ENCODE results near the gene SULT1C2.

The SULT1C2 gene

DNA sequence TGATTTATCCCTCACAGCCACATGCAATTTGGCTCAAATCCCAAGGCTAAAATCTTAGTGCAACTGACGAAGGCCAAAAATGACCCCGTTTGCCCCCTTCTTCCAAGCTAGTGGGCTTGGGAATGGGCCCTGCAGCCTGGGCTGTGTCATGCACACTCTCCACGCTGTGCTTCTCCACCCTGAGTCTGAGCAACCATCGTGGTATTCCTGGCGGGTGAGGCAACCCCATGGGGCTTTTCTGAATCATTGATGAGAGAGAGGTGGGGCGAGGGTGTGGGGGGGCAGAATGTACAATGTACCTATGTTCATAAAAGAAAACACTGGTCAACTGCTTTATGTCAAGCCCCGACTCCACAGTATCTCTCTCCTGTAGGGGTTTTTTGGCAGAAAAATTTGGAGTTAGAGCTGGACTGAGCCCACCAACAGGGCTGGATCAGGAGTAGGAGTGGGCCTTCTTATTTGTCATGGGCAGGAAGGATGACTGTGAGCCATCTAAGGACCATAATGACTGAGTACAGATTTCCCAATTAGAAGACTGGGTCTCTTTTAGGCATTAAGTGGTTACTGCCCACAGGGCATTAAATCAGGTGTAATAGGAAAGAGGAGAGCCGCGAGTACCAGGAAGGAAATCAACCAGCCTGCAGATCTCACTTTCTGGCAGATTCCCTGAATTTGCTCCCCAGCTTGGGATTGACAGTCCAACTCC, 8.9 kb downstream of the SULT1C2 start:
- DNase-seq: no peak

DNA sequence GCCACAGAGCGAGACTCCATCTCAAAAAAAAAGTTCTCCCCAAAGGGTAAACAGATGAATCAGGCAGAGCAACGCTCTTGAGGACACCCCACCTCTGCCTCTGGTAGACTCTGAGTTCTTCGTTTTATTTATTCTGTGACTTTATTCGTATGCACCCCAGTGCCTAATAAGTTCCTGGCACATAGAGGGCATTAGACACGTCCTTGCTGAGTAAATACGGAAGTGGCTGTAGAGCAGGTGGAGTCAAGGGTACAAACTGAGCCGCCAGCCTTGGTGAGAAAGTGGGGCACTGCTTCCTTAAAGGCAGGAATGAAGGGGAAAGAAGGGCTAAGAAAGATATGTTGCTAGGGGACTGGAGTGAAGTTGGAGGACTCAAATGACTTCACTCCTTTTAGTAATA, 12.9 kb downstream of the SULT1C2 start:
- DNase-seq: no peak

DNA sequence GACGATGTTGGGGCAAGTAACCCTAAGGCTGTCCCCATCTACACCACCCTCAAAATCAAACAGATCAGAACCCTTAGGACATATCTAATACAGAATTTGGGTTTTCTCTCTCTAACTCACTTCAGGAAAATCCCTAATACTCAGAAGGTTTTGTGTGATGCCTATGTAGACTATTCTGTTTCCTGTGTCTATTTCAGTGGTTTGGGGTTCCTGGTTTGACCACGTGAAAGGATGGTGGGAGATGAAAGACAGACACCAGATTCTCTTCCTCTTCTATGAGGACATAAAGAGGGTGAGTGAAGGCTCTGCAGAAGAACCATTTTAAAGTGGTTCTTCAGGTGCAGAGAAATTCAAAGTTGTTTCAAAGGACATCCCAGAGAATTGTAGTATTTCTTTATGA, 16.3 kb downstream of the SULT1C2 start:
- no peak for DNase-seq

DNA sequence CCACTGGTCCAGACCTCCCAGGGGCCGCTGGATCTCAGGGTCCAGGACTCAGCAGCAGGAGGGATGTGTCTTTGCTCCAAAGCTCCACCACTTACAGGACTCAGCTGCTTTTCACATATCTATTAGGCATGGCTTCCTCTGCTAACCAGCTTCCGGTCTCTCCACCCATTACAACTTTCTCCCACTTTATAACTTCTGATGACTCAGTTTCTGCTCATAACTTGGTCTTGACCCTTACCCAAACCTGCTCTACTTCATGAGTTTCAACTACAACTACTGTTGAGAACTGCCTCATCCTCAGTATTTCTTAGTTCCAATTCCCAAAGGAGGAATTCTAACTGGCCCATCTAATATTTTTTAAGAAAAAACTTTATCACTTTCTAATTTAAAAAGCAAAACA, 17.2 kb downstream of the SULT1C2 start:
- DNase-seq: no peak

DNA sequence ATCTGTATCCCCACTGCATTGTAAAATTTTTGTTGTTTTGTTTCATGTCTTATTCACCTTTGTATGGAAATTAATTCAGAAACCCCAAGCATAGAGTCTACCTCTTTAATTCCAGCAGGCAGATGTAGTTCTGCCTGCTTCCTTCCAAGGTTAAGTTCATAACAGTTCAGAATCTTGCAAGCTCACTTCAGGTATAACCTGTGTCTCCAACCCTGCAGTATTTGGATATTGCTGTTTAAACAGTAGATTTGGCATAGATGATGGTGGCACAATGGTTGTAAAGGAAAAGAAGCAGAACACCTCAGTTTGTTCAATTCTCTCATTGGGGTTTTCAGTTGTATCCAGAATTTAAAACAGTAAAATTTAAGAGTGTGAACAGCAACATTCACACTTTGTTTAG, 21.2 kb downstream of the SULT1C2 start:
- DNase-seq: no peak

DNA sequence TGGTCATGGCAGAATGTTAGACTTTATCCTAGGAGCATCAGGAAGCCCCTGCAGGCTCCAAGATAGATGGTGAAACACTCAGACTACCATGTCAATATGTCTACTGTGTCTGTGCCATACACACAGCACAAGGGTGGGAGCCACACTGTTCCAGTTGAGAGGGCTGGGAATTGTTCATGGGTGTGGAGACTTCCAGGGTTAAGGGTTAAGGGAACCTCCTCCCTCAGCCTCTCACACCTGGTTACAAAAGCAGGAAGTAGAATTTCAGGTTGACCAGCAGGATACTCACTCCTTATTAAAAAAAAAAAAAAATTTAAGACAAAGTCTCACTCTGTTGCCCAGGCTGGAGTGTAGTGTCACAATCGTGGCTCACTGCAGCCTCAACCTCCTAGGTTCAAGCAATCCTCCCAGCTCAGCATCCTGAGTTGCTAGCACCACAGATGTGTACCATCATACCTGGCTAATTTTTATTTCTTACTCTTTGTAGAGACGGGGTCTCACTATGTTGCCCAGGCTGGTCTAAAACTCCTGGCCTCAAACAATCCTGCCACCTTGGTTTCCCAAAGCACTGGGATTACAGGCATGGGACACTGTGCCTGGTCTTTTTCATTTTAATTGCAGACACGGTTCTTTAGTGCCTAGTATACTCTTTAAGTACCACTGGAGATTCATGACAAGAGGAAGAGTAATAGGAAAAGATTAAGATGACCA, 26.0 kb downstream of the SULT1C2 start:
- DNase-seq: no peak

DNA sequence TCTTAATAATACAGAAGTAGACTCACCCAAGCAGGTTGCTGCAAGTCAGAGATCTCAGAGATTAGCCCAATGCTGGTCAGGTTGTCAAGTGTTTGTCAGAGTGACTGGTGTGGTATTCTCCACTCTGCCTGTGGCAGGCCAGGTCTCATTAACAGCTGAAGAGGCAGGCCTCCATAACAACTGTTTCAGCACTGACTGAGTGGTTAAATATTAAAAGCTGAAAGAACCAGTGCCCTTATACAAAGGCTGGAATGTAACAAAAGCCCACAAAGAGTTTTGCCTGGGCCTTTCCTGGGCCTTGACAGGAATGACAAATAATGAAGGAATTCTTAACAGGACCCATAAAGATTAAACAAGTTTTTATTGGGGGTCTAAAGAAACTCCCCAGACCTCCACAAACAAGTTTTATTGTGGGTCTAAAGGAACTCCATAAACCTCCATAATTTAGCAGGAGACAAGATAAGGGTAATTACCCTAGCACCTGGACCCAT, 26.8 kb downstream of the SULT1C2 start:
- no peak for DNase-seq

DNA sequence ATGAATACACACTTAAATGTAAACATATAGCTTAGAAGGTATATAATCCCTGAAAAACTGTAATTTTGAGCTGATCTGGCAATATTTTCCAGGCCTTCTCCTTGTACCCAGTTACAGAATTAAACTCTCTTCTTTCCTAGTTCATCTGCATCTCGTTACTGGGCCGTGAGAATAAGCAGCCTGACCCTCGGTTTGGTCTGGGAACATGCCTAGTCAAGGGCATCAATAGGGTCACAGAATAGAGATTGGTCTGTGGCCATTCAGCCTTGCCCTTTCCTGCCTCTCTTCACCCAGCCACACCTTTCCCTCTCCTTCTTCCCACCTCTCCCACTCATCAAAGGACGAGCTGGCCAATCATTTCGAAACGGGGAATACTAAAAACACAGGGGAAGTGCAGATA, 27.3 kb downstream of the SULT1C2 start:
- no peak for DNase-seq

DNA sequence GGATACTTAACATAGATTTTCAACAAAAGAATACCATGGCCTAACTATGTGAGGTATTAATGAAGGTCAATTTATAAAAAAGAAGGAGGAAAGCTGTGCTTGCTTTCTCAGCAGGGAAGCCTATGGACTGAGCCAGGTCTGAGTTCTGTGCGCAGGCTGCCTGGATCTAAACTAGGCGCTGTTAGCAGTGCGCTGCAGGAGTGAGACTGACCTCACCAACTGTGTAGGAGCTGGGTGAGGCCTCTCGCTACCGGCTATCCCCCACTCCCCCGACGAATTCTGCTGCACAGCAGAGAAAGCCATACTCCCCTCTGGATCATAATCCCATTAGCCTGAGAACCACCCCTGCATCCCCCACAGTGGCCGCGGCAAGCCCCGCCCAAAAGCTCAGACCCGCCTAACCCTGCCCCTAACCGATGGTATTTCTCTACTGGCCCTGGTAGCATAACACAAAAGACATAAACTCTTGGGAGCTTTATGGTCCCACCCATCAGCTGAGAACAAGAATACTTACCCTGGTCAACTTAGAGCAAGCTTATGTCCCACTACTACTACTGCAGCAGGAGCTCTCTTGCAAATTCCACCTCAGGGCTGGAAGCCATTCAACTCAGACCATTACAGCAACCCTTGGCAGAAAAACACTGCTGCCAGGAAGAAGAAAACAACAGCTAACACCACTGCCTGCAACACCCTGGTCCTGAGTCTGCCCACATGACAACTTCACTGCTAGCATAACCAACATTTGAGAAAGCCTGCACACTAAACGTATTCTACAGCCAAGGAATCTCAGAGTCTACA, 28.0 kb downstream of the SULT1C2 start:
- DNase-seq: no peak

DNA sequence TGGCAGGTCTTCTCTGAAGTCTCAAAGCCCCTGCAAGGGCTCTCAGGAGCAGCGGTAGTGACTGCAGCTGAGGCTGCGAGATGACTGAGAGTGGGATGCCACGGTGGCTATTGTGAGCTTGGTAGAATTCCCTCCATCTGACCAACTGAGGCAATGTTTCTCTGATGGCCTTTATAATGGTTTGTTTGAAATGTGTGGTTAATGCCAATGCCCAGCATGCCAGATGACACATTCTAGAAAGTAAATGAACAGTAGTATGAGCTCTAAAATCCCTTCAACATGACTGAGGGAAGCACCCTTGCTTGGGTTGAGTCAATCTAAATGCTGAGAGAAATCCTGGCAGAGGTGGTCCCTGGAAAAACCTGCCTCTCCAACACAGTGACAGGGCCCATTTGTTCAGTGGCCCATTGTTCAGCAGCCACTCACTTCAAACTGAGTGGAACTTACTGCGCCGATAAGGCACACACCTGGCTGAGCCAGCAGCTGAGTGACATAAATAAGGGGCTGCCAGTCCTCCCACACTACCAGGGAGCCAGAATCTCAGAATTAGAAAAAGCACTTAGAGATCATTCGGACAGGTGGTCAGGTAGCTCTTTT, 31.7 kb downstream of the SULT1C2 start:
- no peak for DNase-seq

DNA sequence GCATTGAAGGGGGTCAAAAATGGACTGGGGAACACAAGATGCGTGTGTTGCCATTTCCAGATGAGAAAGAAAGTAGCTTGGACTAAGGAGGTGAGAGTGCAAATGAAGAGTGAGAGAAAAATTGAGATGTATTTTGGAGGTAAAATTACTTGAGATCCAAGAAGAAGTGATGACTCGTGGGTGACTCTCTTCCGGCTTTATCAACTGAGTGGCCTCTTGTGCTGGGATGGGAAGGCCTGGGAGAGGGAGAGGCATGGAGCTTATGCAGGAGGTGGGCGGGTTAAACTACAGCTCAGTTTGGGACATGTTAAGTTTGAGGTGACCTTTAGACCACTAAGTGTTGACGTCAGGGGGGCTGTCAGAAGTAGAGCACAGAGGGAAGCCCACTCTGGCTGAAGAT, 34.9 kb downstream of the SULT1C2 start:
- no peak for DNase-seq

DNA sequence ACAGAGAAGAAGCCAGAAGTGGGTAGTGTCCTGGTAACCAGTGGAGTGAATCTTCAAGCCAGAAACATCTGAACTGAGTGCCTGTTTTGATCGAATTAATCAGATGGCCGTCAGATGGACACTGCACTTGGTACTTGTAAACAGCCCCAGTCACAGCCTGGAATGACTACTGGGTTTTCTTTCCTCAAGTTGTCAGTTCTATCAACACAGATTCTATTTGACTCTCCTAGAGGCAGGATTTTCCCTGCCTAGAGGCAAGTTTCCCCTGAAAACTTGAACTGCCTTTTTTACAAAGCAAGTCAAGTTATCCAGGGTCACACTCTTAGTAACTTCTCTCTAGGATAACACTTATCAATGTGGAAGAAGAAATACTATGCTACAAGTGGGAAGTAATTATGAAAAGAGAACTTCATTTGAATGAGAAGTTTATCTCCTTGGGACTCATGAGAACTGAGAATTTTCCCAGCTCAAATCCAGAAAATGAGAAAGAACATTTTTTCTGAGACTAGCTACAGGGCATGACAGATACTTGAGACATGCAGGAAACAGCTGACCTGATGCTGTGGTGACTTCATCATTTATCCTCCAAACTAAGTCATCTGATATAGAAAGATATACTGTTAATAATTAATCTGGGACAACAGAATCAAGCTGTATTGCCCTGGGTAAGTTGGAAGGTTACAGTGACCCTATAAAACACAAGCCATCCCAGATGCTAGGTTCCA, 36.0 kb downstream of the SULT1C2 start:
- no peak for DNase-seq

DNA sequence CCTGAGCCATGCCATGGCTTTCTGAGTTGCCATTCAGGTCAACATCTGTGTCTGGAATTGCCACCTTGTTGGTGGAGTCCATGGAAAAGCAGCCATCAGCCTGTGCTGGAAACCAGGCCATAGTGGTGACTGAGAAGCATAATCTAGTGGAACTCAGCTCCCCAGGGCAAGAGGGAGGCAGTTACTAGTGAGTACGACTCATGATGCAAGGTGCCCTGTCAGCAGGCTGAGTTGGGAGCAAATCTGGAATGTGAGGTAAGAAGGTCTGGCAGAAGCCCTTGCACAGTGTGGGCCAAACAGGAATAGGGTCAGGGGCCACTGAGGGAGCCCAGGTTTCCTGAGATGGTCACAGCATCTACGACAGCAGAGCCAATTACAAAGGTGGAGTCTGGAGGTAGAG, 37.1 kb downstream of the SULT1C2 start:
- no peak for DNase-seq

DNA sequence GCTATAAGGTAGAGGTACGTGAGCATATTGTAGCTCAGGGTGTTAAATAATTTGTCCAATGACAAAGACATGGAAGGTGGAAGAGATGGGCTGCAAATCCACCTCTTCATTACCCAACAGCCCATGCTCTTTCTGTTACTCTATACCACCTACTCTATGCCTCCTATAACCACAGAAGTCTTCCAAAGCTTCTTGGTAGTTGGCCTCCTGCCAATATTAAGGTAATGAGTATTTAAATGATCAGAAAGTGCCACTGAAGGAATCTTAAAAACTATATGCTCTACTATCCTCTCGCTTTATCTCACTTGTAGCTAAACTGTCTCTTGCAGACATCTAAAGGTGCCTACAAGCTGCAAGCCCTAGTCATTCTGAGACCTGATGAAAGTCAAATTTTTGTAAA, 41.1 kb downstream of the SULT1C2 start:
- no peak for DNase-seq

DNA sequence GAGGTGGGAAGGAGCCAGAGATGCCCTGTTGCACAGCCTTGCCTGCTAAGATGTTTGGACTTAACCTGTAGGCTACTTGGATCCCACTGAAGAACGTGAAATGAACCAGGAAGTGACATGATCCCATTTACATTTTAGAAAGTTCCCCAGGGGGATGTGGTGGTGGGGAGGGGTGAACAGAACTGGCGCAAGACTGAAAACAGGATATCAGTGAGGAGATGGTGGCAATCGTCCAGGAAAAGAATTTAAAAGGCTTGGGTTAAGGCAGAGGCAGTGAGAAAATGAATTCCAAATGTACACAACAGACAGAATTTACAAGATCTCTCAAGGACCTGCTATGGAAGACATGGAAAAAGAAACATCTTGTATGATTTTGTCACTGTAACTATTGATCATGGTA, 42.3 kb downstream of the SULT1C2 start:
- DNase-seq: no peak

DNA sequence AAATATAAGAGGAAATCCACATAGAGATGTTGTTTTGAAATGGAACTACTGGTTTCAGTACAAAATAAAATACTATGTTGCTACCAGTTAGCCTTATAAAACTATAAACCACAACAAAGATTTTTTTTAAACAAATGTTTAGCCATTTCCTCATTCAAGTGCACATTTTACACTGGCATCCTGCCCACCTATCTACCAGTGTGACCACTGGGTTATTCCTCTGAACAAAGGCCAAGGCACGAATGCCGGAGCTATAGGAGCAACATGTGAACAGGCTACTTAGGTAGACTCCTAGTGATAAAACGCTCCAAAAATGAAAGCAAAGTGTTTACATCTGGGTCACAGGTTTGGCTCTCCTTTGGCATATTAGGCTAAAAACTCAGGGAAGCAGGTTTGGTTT, 57.3 kb downstream of the SULT1C2 start:
- DNase-seq: no peak

DNA sequence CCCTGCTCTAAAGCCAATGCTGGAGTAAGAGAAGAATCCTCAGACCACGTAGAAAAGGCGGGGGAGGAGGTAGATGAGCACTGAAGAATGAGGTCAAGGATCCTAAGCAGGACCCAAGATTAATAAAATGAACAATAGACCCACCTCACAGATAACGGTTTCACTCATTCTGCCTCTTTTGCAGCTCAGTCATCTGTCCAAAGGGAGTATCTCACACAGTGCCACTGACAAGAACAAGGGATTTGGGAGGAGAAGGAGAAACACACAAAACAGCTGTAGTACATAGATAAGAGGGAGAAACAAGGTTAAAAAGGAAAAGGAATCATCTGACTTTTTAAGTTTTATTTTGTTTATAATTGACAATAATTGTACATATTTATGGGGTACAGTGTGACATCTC, 58.1 kb downstream of the SULT1C2 start:
- DNase-seq: no peak

DNA sequence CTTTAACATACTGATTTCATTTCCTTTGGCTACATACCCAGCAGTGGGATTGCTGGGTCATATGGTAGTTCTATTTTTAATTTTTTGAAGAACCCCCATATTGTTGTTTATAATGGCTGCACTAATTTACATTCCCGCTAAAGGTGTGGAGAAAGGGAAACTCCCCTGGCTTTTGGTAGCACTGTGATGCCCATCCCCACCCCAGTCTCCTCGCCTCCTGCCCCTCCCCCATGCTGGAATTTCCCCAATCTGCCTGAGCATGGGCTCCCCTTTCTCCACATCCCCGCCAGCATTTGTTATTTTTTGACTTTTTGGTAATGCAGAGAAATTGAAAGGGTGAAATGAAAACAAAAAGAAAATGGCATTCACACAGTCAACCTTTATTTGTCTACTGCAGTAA, 59.1 kb downstream of the SULT1C2 start:
- DNase-seq: no peak

DNA sequence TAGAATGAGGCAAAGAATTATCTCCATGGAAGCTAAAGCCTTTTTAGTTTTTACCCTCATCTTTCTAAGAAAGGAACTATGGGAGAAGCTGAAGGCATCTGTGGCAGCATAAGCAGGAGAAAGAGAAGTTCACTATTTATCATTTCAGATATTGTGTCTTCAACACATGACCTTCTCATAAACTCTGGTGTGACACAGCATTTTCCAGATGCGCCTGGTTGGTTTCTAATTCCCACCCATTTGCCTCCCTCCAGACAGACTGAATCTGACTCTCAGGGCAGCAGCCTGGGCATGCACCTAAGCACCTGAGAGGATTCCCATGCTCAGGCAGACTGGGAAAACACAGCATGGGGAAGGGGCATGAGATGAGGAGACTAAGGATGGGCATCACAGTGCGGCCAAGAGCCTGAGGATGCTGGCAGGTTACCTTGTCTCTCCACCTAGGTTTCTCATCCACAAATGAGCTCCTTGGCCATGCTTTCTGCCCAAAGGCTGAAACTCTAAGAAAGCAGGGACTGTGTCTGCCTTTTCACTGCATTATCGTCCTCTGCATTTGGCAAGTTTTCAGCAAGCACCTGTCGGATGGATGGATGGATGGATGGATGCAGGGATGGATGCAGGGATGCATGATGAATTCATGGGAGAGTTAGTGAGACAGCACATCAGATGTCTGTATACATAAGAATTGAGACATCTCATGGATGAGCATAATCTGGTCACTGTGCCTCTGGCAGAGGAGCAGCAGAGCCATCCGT, 60.3 kb downstream of the SULT1C2 start:
- DNase-seq: no peak

DNA sequence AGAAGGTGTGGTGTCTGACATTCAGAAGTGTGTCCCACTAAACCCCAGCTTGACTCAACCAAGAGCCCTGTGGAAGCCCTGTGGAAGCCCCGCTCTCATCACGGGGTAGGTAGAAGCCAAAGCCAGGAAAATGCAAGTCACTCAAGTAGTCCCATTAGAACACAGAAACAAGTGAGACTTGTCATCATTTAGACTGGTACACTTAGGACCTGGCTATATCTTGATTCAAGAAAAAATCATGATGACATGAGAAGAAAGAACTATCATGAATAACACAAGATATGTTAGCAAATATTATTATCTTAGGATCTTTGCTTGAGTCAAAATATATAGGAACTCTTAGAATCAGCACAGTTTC, 60.9 kb downstream of the SULT1C2 start:
- DNase-seq: no peak

DNA sequence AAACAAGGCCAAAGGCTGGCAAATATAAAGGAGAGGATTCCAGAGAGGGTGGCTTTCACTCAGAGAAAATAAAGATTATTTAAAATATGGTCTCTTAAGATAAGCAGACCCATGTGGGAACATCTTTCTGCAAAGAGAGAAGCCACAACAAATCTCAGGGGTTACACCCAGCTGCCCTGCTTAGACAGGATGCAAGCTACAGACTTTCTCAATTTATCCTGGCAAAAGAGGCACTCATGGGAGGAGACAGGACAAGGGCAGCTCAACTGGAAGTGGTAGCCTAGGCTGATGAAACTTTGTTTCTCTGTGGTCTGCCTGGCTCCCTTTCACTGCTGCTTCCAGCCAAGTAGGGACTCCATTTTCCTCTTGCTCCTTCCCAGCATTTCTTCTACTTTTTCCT, 63.2 kb downstream of the SULT1C2 start:
- no peak for DNase-seq

DNA sequence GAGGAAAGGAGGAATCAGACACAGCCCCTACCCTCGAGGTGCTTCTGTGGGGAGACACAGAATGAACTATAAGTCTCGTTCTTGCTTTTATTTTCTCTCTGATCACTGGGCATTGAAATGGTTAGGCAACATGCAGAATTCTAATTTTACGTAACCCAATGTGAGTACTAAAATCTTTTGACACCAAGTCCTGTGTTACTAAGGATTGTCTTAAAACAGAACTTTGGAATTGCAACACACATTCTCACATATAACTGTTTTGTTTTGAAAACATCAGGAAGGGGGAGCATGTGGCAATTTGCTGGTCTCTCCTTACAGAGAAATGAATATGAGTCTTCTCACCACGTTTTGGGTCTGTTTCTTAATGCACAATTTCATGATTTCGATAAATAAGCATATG, 65.4 kb downstream of the SULT1C2 start:
- no peak for DNase-seq
